ENCODE measurements around the gene SPECC1. TPM values are rescaled to one million over a fixed set of nuclear protein-coding genes. Genes with fewer than 3 reads are reported as not detected.
"Not testable (repeated sequence)": the region's sequence is repeated elsewhere in the genome, so short reads cannot be mapped to it uniquely, and the experiment has no call there.

Gene SPECC1
- total RNA-seq, 6 experiments from 2014 or later, result 0.81 to 5.0 (median 2.8) TPM

DNA sequence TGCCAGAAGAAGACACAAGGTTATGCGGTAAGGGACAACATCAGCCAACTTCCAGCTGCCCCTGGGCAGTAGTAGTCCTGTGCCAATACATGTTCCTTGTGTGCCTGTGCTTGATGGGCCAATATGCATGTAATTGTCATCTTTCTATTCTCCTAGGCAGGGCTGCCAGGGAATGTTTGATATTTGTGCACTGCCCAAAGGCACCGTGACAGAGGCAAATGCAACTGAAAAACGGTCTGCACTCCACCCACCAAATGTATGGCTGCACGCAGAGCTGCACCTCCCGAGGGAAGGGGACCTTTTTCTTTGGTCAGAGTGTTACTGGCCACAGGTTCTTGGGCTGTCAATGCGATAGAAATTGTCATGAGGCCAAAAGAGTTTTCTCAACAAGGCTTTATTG lies 251.1 kb downstream of the SPECC1 start:
- Histone ChIP-seq H3K36me3 (no peaks in the 10 kb centered on the region), H3K9me3 (no peaks in the 10 kb centered on the region), H3K27ac (no peak overlapping the region), H3K4me1 (no peaks in the 10 kb centered on the region), H3K4me3 (no peak overlapping the region), H3K27me3 (no peaks in the 10 kb centered on the region)
- TF ChIP-seq, protein P1, sequence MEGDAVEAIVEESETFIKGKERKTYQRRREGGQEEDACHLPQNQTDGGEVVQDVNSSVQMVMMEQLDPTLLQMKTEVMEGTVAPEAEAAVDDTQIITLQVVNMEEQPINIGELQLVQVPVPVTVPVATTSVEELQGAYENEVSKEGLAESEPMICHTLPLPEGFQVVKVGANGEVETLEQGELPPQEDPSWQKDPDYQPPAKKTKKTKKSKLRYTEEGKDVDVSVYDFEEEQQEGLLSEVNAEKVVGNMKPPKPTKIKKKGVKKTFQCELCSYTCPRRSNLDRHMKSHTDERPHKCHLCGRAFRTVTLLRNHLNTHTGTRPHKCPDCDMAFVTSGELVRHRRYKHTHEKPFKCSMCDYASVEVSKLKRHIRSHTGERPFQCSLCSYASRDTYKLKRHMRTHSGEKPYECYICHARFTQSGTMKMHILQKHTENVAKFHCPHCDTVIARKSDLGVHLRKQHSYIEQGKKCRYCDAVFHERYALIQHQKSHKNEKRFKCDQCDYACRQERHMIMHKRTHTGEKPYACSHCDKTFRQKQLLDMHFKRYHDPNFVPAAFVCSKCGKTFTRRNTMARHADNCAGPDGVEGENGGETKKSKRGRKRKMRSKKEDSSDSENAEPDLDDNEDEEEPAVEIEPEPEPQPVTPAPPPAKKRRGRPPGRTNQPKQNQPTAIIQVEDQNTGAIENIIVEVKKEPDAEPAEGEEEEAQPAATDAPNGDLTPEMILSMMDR (IDR thresholded peaks at IDR 0.05), result no peak
- no peak for TF ChIP-seq POLR2A (IDR thresholded peaks at IDR 0.05)
- no peak for ATAC-seq
- intact Hi-C loops (cut with DNase I), result no loop called here
- DNase-seq, result no peak
- 87% methylated on average over 6 of the region's 6 CpGs for WGBS (ENCODE audit: insufficient coverage, low coverage, low lambda C conversion rate, missing lambda C conversion rate)

DNA sequence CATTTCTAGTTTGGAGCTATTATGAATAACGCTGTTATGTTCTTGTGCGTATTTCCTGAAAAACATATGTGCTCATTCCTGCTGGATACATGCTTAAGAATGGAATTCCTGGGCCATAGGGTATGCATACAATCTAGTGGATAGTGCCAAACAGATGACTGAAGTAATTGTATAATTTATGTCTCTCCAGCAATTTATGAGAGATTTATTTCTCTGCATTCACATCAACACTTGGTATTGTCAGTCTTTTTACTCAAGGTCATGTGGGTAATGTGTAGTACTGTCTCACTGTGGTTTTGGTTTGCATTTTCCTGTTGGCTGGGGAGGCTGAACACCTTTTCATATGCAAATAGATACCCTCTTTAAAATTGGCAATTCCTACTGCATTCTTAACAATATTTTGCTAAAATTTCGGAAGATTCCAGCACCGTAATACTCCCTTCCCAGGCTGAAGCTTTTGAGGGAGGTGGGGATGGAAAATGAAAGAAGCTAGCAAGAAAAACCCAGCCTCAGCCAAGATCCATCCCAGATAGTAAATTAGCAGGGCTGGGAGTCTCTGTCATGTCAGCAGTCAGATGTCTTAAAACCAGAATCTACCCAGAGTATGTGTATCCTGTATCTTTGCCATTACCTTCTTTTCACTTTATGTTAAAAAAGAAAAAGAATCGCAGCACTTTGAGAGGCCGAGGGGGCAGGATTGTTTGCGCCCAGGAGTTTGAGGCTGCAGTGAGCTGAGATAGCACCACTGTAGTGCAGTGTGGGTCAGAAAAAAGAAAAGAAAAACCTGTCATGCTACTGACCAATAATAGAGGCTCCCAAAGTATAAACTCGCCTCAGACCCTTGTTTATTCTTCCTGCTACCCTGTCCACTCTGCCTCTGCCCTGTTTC lies 253.3 kb downstream of the SPECC1 start:
- Histone ChIP-seq H3K27ac (no peak overlapping the region), H3K4me1 (no peaks in the 10 kb centered on the region), H3K9me3 (no peaks in the 10 kb centered on the region), H3K27me3 (no peaks in the 10 kb centered on the region), H3K4me3 (no peak overlapping the region), H3K36me3 (no peaks in the 10 kb centered on the region)
- intact Hi-C loops (cut with DNase I), result no loop called here
- WGBS (ENCODE audit: insufficient coverage, low coverage, low lambda C conversion rate, missing lambda C conversion rate), result 80% methylated on average over 7 of the region's 8 CpGs
- no peak for ATAC-seq
- DNase-seq, result no peak
- TF ChIP-seq POLR2A (IDR thresholded peaks at IDR 0.05), result no peak
- TF ChIP-seq, protein P1 (IDR thresholded peaks at IDR 0.05), result no peak

DNA sequence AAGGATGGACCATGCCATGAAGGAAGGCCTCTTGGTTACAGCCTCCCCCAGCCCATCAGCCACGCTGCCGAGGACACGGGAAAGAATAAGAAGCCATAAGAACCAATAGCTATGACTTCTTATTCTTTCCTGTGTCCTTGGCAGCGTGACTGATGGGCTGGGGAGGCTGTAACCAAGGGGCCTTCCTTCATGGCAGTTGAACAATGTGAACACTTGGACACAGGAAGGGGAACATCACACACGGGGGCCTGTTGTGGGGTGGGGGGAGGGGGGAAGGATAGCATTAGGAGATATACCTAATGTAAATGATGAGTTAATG lies 253.9 kb downstream of the SPECC1 start:
- ATAC-seq; H3K4me1 ChIP-seq; H3K27ac ChIP-seq; H3K9me3 ChIP-seq; H3K36me3 ChIP-seq; DNase-seq; H3K27me3 ChIP-seq; H3K4me3 ChIP-seq; intact Hi-C loops (cut with DNase I): not testable (repeated sequence)
- WGBS (ENCODE audit: insufficient coverage, low coverage, low lambda C conversion rate, missing lambda C conversion rate), result 61% methylated on average over 3 of the region's 5 CpGs

DNA sequence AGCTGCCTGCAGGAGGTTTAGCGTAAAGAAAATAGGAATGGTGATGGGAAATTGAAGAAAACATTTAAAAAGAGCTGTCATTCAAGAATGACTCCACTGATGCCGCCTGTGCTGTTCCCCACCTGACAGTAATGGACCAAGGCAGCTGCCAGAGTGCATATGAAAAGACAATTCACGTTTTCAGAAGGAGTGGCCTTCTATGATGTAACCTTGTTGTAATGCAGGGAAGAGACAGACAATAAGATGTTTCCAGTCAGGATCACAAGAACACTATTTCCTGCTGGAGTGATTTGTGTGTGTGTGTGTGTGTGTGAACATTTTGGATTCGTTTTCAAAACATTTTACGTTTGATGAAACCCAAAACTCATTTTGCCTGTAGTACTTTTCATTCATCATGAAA lies 254.4 kb downstream of the SPECC1 start:
- Histone ChIP-seq H3K27ac (no peak overlapping the region), H3K36me3 (no peaks in the 10 kb centered on the region), H3K9me3 (no peaks in the 10 kb centered on the region), H3K4me3 (no peak overlapping the region), H3K27me3 (no peaks in the 10 kb centered on the region), H3K4me1 (no peaks in the 10 kb centered on the region)
- DNase-seq (no peak), ATAC-seq (no peak)
- intact Hi-C loops (cut with DNase I), result no loop called here
- TF ChIP-seq, protein P1 (IDR thresholded peaks at IDR 0.05), result no peak
- no peak for TF ChIP-seq POLR2A (IDR thresholded peaks at IDR 0.05)
- 68% methylated on average over 5 of the region's 5 CpGs for WGBS (ENCODE audit: insufficient coverage, low coverage, low lambda C conversion rate, missing lambda C conversion rate)

DNA sequence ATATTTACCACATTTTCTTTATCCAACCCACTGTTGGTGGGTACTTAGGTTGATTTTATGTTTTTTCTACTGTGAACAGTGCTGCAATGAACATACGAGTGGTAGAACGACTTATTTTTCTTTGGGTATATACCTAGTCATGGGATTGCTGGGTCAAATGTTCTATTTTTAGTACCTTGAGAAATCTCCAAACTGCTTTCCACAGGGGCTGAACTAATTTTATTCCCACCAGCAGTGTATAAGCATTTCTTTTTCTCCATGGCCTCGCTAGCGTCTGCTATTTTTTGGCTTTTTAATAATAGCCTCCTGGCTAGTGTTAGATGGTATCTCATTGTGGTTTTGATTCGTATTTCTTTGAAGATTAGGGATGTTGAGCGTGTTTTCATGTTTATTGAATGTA lies 255.8 kb downstream of the SPECC1 start:
- DNase-seq, result no peak
- H3K4me1 ChIP-seq, result no peaks in the 10 kb centered on the region
- no peak overlapping the region for H3K27ac ChIP-seq
- no peak for ATAC-seq
- intact Hi-C loops (cut with DNase I), result no loop called here
- TF ChIP-seq, protein P1 (IDR thresholded peaks at IDR 0.05), result no peak
- TF ChIP-seq POLR2A (IDR thresholded peaks at IDR 0.05), result no peak
- 63% methylated on average over 6 of the region's 6 CpGs for WGBS (ENCODE audit: insufficient coverage, low coverage, low lambda C conversion rate, missing lambda C conversion rate)
- no peaks in the 10 kb centered on the region for H3K9me3 ChIP-seq
- no peak overlapping the region for H3K4me3 ChIP-seq
- no peaks in the 10 kb centered on the region for H3K36me3 ChIP-seq
- no peaks in the 10 kb centered on the region for H3K27me3 ChIP-seq

Measured in right lobe of liver (tissue), 6 donors.